ENCODE measurements around the gene PCID2. TPM values are rescaled to one million over a fixed set of nuclear protein-coding genes. Genes with fewer than 3 reads are reported as not detected.

The PCID2 gene
- total and polyA plus RNA-seq, 2 of the 13 experiments (the other 11 are each of a cell fraction or from before 2014, with no cell fraction given), result 65.0 to 111 TPM

DNA sequence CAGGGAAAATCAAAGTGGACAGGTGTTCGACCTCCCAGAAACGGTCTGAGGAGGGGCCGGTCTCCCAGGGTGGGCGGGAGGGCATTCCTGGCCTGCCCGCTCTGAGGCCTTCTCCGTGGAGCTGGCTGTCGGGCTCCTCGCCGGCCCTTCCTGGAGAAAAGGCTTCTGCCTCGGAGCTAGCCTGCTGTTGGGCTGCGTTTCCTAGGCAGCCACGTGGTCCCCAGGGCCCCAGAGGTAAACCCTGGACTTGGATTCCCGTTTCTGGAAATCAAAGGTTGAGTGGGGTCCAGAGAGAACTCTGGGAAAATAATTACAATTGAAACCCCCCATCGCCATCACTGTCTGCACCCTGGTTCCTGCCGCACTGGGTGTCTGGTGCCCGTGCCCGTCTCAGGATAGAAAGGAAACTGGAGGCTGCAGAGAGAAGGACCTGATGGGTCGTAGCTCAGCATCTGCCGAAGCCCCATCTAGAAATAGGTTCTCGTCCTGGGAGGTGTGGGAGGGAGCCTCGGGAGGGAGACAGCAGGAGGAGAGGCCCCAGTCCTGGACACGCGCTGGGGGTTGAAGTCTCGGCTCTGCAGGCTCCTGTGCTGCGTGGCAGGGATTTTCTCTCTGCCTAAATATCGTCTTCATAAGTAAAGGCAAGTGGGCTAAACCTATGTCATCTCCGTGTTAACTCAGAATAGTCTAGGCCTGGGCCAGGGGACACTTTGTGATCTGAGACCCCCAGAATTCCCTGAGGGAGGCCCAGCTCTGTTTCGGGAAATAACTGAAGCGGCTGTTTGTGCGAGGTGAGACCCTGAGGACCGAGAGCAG, 57.7 kb downstream of the PCID2 start (continued):
- TF ChIP-seq, protein P1, sequence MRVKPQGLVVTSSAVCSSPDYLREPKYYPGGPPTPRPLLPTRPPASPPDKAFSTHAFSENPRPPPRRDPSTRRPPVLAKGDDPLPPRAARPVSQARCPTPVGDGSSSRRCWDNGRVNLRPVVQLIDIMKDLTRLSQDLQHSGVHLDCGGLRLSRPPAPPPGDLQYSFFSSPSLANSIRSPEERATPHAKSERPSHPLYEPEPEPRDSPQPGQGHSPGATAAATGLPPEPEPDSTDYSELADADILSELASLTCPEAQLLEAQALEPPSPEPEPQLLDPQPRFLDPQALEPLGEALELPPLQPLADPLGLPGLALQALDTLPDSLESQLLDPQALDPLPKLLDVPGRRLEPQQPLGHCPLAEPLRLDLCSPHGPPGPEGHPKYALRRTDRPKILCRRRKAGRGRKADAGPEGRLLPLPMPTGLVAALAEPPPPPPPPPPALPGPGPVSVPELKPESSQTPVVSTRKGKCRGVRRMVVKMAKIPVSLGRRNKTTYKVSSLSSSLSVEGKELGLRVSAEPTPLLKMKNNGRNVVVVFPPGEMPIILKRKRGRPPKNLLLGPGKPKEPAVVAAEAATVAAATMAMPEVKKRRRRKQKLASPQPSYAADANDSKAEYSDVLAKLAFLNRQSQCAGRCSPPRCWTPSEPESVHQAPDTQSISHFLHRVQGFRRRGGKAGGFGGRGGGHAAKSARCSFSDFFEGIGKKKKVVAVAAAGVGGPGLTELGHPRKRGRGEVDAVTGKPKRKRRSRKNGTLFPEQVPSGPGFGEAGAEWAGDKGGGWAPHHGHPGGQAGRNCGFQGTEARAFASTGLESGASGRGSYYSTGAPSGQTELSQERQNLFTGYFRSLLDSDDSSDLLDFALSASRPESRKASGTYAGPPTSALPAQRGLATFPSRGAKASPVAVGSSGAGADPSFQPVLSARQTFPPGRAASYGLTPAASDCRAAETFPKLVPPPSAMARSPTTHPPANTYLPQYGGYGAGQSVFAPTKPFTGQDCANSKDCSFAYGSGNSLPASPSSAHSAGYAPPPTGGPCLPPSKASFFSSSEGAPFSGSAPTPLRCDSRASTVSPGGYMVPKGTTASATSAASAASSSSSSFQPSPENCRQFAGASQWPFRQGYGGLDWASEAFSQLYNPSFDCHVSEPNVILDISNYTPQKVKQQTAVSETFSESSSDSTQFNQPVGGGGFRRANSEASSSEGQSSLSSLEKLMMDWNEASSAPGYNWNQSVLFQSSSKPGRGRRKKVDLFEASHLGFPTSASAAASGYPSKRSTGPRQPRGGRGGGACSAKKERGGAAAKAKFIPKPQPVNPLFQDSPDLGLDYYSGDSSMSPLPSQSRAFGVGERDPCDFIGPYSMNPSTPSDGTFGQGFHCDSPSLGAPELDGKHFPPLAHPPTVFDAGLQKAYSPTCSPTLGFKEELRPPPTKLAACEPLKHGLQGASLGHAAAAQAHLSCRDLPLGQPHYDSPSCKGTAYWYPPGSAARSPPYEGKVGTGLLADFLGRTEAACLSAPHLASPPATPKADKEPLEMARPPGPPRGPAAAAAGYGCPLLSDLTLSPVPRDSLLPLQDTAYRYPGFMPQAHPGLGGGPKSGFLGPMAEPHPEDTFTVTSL (CRISPR knock-in tag; IDR thresholded peaks at IDR 0.05; ENCODE audit: borderline replicate concordance), result no peak
- TF ChIP-seq, protein P2, sequence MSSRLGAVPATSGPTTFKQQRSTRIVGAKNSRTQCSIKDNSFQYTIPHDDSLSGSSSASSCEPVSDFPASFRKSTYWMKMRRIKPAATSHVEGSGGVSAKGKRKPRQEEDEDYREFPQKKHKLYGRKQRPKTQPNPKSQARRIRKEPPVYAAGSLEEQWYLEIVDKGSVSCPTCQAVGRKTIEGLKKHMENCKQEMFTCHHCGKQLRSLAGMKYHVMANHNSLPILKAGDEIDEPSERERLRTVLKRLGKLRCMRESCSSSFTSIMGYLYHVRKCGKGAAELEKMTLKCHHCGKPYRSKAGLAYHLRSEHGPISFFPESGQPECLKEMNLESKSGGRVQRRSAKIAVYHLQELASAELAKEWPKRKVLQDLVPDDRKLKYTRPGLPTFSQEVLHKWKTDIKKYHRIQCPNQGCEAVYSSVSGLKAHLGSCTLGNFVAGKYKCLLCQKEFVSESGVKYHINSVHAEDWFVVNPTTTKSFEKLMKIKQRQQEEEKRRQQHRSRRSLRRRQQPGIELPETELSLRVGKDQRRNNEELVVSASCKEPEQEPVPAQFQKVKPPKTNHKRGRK (CRISPR knock-in tag; IDR thresholded peaks at IDR 0.05), result no peak
- TF ChIP-seq ZNF672 (CRISPR knock-in tag; IDR thresholded peaks at IDR 0.05), result no peak
- no peak for TF ChIP-seq ZNF792 (CRISPR knock-in tag; IDR thresholded peaks at IDR 0.05)
- no peak for TF ChIP-seq SOX5 (CRISPR knock-in tag; IDR thresholded peaks at IDR 0.05; ENCODE audit: borderline replicate concordance)
- TF ChIP-seq KDM6A (CRISPR knock-in tag; IDR thresholded peaks at IDR 0.05; ENCODE audit: low read depth), result no peak
- TF ChIP-seq, protein P3, sequence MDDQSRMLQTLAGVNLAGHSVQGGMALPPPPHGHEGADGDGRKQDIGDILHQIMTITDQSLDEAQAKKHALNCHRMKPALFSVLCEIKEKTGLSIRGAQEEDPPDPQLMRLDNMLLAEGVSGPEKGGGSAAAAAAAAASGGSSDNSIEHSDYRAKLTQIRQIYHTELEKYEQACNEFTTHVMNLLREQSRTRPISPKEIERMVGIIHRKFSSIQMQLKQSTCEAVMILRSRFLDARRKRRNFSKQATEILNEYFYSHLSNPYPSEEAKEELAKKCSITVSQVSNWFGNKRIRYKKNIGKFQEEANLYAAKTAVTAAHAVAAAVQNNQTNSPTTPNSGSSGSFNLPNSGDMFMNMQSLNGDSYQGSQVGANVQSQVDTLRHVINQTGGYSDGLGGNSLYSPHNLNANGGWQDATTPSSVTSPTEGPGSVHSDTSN (CRISPR knock-in tag; IDR thresholded peaks at IDR 0.05; ENCODE audit: borderline replicate concordance), result no peak
- no peak for TF ChIP-seq ZNF660 (CRISPR knock-in tag; IDR thresholded peaks at IDR 0.05; ENCODE audit: borderline replicate concordance, low read depth)
- TF ChIP-seq ZNF20 (CRISPR knock-in tag; IDR thresholded peaks at IDR 0.05), result no peak
- peak; percentile 19; the same call in 1 of the 2 replicates for TF ChIP-seq ZC3H13 (CRISPR knock-in tag; IDR thresholded peaks at IDR 0.05)
- TF ChIP-seq, protein P4, sequence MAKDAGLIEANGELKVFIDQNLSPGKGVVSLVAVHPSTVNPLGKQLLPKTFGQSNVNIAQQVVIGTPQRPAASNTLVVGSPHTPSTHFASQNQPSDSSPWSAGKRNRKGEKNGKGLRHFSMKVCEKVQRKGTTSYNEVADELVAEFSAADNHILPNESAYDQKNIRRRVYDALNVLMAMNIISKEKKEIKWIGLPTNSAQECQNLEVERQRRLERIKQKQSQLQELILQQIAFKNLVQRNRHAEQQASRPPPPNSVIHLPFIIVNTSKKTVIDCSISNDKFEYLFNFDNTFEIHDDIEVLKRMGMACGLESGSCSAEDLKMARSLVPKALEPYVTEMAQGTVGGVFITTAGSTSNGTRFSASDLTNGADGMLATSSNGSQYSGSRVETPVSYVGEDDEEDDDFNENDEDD (CRISPR knock-in tag; IDR thresholded peaks at IDR 0.05; ENCODE audit: borderline replicate concordance), result peak; percentile 28; the same call in 1 of the 2 replicates
- TF ChIP-seq SPEN (CRISPR knock-in tag; IDR thresholded peaks at IDR 0.05; ENCODE audit: low read depth), result peak; percentile 11; the same call in 1 of the 2 replicates
- no peak for TF ChIP-seq CBFB (CRISPR knock-in tag; IDR thresholded peaks at IDR 0.05)
- TF ChIP-seq, protein P5, sequence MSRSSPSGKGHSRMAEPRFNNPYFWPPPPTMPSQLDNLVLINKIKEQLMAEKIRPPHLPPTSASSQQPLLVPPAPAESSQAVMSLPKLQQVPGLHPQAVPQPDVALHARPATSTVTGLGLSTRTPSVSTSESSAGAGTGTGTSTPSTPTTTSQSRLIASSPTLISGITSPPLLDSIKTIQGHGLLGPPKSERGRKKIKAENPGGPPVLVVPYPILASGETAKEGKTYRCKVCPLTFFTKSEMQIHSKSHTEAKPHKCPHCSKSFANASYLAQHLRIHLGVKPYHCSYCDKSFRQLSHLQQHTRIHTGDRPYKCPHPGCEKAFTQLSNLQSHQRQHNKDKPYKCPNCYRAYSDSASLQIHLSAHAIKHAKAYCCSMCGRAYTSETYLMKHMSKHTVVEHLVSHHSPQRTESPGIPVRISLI (CRISPR knock-in tag; IDR thresholded peaks at IDR 0.05; ENCODE audit: borderline replicate concordance), result 0 out of 2 replicates have a peak, but pooled peaks have one; percentile 5
- no peak for TF ChIP-seq ZNF234 (CRISPR knock-in tag; conservative IDR thresholded peaks at IDR 0.05)
- TF ChIP-seq NFKBIZ (CRISPR knock-in tag; IDR thresholded peaks at IDR 0.05), result no peak
- TF ChIP-seq ZNF816 (CRISPR knock-in tag; IDR thresholded peaks at IDR 0.05; ENCODE audit: borderline replicate concordance), result no peak
- no peak for TF ChIP-seq ZNF879 (CRISPR knock-in tag; IDR thresholded peaks at IDR 0.05)
- TF ChIP-seq ZNF773 (CRISPR knock-in tag; IDR thresholded peaks at IDR 0.05; ENCODE audit: borderline replicate concordance), result 0 out of 2 replicates have a peak, but pooled peaks have one; percentile 5

All from HepG2 (cell line).